GM21619 (cell line): ENCODE data around the gene EML6.

Experiments used
- ATAC-seq: cut with Tn5 transposase; IDR thresholded peaks from one replicate; pipeline ENCODE4 v1.9.1; 2021; ENCODE audit not compliant: unreplicated experiment

EML6 gene

DNA sequence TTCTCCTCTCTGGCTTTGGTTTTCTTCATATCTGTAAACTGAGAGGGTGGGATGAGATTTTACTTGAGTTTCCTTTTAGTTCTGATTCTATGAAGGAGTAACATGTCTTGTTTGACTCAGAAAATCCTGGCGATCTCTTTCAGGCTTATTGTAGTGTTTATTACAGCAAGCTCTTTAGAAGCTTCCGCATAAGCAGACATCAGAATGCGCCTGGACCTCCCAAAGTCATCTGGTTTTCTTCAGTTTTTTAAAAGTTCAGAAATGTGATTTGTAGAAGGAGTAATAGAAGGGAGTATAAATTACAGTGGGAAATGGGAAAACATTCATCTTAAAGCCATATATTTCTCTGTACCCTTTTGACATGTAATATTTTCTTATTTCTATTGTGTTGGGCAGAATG is 68.4 kb downstream of the EML6 start:
- ATAC-seq = no peak

- ATAC-seq = no peak
These were observed 73.8 kb downstream of the EML6 start for GRCh38 chr2:54797307-54797706.

- no peak for ATAC-seq
These were observed 77.9 kb downstream of the EML6 start for GRCh38 chr2:54801352-54801751.

DNA sequence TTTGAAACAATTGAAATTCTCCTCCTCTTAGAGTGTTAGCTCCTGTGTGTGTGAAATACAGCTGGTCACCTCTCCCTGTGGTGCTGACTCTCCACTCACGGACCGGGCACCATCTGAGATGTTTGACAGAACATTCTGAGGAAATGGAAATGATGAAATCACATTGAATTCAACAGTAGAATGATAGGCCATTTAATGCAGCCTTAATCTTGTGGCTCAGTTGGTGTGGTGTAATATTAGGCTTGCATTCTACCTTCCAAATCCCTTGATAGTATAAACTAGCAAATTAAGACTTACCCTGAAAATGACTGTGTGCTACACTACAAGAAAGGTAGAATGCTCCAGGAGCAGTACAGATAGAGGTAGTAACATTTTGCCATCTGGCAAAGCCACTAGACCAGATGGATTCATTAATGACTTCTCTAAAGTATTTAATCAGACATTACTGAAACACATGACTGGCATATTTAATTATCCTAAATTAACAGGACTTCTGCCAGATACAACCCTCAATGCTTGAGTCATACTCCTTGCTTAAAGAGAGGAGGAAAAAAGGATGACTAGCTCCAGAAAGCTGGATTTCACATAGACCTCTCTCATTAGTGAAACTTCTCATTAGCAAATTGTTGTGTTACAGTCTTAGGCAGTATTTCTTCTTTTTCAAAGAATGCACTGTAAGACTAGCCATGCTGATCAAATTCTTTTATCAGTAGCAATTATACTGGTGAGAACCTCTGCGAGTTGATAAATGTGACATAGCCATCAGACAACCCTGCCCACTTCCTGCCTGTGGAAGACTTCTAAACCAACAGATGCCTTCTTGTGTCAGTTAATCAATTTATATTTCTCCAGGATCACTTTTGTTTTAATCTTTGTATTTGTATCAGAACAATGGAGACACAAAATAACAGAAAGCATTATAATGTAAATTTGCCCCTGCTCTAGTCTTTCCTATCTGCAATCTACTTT is 80.6 kb downstream of the EML6 start:
- no peak for ATAC-seq

DNA sequence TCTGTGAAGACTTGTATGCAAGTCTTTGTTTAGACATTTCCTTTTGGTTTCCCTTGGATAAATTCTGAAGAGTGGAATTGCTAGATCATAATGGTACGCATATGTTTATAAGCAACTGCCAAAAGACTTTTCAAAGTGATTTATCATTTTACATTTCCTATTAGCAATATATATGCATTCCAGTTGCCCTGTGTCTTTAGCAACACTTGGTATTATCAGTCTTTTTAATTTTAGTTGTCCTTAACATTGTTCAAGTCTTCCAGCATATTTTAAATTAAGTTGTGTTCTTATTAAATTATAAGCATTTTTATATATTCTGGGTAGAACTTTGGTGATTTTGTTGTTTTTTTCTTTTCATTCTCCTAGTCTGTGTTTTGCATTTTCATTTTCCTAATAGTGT is 81.8 kb downstream of the EML6 start:
- ATAC-seq = no peak

DNA sequence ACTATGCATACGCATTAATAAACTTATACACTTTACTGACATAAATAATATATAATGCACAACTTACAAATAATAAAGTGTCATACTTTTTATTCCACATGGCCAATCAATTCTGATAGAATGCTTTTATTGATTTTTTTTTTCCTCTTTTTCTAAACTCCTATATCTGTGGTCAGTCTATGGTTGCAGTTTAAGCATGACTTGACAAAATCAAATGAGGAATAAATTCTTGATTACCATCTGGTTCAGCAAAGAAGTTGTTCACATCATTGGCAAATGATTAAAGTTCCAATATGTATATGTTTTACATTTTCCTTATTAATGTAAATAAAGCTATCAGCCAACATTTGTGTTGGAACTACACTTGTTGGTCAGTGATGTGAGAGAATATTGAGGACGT is 83.5 kb downstream of the EML6 start:
- no peak for ATAC-seq

DNA sequence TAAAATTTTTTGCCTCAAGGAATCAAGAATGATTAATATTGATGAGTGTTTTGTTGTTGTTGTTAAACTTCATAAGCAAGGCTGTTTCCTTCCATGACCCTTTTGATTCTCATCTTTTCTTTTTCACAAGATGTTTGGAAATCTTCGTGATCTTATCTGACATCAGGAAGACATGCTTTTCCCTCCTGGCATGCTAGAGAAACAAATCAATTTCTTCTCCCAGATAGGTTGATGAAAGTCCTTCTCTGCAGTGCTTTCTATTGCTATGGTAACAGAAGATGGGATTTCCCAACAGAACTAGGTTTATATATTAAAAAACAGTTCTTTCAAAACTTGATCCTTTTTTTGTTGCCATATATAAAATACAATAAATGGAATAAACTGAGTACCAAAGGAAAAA is 85.2 kb downstream of the EML6 start:
- no peak for ATAC-seq

GRCh38 chr2:54809819-54810218 is 86.4 kb downstream of the EML6 start:
- ATAC-seq = no peak

DNA sequence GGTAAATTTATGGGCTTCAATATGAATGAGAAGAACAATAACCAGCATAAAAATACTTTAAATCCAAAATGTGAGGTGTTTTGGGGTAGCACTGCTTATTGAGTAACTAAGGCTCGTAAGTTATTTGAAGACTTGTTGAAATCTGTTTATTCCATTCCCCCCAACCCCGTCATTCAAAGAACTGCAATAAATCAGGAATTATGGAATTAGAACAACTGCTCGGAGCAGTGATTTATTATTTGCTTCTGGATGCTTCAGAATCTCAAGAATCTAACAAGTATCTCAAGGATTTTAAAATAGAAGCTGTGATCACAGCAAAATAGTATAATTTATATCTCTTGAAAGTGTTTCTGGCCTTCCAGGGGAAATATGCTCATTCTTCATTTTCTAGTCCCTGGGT is 86.8 kb downstream of the EML6 start:
- ATAC-seq = no peak

- no peak for ATAC-seq
These were observed 90.1 kb downstream of the EML6 start for GRCh38 chr2:54813584-54813983.

DNA sequence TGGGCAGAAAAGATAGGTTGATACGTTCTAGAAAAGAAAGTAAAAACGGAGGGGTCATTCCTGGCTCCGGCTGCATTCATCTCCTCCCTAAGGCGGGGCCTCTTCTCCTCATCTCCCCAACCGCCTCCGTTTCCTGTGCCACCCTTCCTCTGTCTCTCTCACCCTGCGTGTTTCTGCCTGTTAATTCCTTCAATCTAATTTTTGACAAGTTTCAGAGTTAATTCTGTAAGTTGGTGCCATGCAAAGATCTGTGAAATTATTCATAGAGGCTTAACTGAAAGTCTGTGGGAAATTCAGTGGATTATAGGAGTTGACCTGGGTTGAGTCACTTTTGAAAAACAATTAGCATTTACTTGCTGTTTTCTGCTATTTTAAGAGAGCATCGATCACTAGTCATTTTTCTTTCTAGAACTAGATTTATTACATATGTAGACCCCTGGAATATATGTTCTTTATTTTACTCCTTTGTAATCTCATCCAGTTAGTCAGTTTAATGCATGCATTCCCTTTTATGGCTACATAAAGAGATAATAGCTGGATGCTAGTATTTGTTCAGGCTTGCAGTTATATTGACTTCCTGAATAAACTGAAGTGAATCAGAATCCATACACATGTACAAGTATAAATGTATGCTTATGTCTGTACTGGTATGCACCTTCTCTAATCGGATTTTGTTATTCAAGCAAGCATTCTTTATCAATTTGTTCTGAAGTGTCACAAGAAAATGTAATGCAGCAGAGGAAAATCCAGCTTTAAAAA is 91.1 kb downstream of the EML6 start:
- no peak for ATAC-seq

GRCh38 chr2:54815148-54815539 is 91.7 kb downstream of the EML6 start:
- no peak for ATAC-seq

DNA sequence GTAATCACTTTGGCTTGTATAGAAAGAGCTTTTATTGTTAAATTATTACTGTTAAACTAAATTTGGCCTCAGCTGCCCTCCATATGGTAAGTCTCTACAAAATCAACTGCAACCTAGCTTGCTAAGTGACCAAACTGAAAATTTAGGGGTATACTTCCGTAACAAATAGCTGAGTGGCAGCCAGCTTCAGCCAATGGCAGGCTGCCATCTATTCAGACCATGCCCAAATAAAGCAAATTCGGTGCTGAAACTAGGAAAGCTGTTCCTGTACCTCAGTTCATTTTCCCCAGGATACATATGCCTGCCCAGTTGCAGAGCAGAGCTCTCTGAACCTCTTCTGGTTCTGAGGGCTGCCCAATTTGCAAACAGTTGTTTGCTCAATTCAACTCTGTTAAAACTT is 94.8 kb downstream of the EML6 start:
- ATAC-seq = no peak

DNA sequence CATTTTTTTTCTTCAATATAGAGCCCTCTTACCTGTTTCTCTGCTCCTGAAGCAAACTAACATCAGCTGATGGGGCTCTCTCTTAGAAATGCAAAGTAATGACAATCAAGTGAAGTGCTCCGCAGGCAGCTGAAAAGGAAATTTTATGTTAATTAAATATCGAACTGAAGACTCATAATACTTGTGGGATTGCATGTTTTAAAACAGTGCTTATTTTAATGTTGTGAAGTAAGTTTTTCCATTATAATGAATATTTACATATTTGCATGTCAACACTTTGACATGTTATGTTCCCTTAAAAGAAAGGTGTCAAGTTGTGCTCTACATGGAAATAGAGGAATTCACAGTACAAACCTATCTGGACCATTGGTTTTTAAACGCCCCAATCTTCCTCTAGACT is 97.1 kb downstream of the EML6 start:
- no peak for ATAC-seq

GRCh38 chr2:54824567-54824966 is 101.1 kb downstream of the EML6 start:
- no peak for ATAC-seq

- ATAC-seq = no peak
These were observed 107.1 kb downstream of the EML6 start for GRCh38 chr2:54830546-54830945.

DNA sequence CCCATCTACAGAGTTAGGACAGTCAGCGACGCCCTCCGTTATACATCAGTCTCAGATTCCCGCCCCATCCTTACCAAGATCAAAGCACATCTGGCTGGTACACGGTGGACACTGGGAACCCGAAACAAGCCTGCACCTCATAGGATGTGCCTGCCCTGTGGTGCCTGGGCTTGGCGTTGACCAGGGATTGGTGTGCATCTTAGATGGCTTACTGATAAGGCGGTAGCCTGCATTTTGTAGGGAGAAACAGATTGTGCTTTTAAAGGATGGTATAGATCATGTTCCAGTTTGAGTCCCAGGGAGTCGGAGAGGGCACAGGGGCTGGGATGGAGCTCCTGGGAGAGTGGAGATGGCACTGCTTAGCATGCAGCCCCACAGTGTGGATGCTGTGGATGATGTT is 108.0 kb downstream of the EML6 start:
- no peak for ATAC-seq

- ATAC-seq = no peak
These were observed 111.3 kb downstream of the EML6 start for GRCh38 chr2:54834721-54835120.

GRCh38 chr2:54836477-54836876 is 113.0 kb downstream of the EML6 start:
- ATAC-seq = no peak

DNA sequence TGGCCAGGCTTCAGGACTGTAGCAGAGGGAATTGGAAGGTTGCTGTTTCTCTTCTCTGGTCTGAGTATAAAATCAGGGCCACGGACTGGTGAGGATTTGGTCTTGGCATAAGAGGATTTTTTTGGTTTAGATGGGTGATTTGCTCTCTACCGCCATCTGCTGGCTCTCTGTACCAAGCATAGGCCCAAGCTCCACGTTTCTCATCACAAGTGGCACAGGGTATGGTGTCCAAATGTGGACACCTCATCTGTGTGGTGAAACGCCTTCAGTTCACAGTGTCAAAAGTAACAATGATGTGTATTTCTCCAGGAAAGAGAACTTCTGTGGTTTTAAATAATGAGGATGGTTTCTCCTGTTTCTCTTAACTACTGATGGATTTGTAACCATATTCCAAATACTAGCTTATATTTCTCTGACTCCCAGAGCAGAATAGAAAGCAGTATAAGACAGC is 115.1 kb downstream of the EML6 start:
- peak; percentile 82 for ATAC-seq

GRCh38 chr2:54839461-54840255 is 116.2 kb downstream of the EML6 start:
- ATAC-seq = no peak
